NOMO-1 treated with dmso at 0.1 percent for 144 hours (cell line): Measurements from ENCODE around the gene KCTD18.
A peak's percentile ranks its signal among the peaks of the same experiment; 100 is the strongest.

ENCODE experiments used
- DNase-seq: peaks from one replicate; lab custom pipeline; 2025; ENCODE audit not compliant: unreplicated experiment; lab: John Stamatoyannopoulos, UW

Gene KCTD18

DNA sequence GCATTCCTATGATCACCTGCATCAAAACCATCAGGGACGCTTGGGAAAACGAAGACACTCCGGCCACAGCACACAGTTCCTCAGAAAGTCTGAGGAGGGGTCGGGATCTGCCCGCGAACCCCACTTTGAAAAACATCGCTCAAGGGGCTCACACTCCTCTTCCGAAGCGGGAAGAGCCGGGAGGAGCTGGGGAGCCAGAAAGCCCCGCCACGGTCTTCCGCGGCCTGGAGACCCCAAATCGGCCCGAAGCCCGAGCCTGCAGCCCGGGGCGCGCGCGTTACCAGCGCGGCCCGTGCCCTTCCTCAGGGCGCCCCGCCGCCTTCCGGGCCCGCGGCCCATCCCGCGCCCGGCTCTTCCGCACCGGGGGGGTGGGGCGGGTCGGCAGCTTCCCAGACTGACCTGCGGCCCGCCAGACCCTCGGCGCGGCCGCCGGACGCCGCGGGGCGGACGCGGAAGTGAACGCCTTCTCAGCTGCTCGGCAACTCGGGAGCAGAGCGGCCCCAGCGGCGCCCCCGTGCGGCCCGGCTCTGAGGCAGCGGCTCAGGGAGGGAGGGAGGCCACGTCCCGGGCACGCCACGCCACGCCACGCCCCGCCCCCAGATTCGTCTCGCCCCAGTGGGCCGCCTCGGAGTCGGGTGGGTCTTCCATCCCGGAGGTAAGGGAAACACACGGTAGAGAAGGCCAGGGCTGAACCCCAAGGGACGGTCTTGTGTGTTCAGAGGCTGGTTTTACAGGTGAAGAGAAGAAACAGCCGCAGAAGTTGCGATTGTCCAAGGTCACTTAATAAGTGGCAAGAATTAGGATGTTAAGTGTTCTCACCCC is at the start of gene KCTD18:
TSS of gene KCTD18 (minus strand) at position 457 of the 822 bp plus-strand sequence. CDS start 3,052 bp downstream, outside the sequence.
- DNase-seq, result peak; percentile 93

DNA sequence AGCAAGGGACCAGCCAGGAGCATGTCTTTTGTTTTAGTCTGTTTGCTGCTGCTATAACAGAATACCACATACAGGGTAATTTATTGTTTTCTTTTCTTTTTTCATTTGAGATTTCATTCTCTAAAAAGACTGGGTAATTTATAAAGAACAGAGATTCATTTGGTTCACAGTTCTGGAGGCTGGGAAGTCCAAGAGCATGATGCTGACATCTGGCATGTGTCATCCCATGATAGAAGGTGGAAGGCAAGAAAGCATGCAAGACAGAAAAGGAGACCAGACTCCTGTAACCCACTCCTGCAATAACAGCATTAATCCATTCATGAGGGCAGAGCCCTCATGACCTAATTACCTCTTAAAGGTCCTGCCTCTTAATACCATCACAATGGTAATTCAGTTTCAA is 30.9 kb upstream of the KCTD18 start:
- no peak for DNase-seq

DNA sequence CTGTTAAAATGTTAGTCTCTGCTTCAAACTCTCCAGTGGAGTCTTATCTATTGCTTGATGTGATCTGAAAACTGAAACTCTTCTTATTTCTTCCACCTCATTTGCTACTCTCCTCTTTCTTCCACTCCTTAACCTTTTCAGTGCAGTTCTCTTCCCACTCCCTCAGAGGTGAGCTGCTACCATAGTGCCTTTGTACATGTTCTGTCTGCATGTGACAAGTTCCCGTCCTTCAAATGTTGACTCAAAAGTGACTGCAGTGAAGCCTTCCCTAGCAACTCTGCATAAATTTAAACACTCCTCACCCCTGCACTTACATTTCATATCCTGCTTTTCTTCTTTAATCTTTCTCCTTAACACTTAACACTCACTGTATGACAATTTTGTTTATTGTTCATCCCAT is 28.3 kb upstream of the KCTD18 start:
- no peak for DNase-seq

DNA sequence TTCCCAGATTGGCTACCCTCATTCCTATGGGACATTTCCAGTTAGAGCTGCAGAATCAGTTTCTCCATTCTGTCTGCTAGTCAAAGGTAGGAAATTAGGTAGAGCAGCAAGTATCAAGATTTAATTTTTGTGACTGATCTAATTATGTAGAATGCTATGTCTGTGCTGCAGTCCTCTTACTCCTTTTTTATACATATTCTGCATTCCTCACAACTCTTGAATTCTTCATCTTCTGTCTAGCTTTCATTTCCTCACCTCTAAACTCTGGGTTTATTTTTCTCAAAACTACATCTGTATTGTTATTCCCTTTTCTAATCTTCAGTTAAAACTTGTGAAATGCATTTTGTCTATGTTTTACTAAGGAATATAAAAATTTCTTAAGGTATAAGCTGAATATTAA is 24.7 kb upstream of the KCTD18 start:
- DNase-seq, result no peak

DNA sequence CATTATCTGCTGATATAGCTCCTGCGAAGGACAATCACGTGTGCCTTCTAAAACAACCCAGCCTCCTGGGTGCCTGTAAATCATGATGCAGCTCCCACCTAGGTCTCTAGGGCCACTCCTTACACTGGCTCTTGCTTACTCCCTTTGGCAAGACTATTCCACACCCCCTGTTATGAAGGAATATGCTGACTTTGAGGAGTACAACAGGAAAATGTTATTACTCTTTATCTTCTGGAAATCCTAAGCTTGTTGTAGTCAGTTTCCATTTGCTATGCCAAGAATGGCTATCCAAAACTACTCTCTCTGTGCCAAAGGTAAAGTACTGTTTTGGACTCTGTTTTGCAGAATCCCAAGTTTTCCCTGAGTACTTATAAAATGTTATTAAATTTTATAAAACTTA is 23.9 kb upstream of the KCTD18 start:
- no peak for DNase-seq

DNA sequence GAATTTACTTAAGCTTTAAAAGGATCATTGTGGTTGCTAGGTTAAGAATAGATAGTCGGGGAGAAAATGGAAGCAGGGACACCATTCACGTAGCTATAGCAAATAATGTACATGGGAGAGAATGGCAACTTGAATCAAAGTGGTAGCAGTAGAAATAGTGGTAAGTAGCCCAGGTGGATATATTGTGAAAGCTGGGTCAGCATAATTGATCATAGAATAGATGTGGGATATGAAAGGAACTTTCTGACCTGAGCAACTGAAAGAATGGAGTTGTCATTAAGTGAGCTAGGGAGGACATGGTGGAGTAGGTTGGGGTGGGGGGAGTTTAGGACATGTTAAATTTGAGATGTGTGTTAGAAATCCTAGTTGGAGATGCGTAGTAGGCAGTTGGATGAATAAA is 18.4 kb upstream of the KCTD18 start:
- no peak for DNase-seq

DNA sequence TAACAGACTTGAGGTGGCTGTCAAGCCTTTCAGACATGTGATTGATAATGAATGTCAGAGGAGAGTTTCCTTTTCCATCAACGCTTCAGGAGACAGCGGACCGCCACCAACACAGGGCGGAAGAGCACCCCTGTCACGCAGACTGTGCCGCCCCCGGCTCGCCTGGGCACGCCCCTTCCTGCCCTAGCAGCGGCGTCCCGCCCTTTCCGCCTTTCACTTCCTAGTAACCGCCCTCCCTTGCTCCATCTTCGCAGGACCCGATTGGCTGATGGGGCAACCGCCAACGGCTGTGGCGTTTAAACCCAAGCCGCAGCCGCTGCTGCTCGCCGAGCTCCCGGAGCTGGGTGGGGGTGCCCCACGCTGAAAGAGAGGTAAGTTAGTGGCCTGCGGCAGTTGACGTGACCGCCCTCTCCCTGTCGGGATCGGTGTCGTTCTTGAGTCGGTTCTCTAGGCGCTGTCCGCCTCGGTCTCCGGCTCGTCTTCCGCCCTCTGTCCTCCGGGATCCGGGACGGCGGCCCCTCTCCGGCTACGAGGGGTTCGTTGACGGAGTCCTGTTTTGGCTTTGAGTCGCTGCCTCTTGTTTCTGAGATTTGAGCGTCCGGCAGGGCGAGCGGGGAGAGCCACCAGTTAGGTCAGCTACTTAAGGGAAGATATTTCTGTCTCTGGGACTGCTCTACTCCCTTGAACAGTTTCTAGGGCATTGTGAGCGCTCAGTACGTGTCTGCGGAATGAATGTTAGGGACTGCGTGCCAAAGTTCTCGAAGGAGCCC is 16.2 kb upstream of the KCTD18 start, which contains the start of gene SGO2:
TSS of gene SGO2 (plus strand) at position 326 of the 770 bp plus-strand sequence. CDS start 6,769 bp downstream, outside the sequence.
- DNase-seq, result peak; percentile 98

DNA sequence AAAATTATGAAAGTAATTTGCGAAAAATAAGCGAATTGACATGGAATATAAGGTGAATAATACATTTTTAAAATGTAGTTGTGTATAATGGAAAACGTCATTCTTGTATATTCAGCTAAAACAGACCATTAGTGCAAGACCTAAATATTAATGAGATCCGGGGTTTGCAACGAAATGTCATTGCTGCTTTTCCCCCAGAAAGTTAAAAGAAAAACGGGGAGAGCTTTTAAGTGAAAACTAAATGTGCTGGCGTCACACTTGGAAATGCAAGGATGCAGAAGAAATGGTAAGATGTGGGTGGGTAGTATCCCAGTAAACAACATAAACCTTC is 15.6 kb upstream of the KCTD18 start:
- DNase-seq, result no peak

DNA sequence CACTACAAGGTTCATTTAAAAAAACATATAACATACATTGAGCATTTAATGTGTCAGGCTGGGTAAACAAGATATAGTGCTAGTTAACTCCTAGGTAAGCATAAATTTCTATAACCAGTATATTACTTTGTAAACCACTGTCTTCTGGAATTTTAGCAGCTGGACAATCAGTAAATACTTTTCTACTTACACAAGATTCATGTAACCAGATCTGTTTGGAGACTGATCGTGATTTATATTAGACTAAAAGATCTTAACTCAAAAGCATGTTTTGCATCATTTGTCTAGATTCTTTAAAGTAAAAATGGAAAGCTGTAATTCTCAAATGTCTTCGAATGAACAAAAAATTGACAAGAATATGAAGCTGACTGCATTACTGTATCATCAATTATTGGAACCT is 15.2 kb upstream of the KCTD18 start:
- DNase-seq, result no peak

DNA sequence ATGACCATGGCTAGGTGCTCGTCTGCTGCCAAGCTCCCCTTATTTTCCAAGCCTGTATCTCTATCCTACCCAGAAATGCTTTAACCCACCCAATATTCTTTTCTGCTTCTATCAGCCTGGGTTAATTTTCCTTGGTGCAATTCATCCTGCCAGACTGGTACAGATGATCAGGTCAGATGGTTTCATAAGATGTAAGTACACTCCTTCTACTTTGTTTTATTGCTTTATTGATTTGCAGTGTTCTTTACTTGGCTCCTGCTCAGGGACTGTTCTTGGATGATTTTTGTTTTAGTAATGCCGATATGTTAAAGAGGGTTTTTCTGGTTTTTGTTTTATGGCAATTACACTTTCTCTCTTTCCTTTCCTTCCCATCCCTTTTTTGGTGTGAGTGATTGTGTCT is 13.7 kb upstream of the KCTD18 start:
- DNase-seq, result no peak

DNA sequence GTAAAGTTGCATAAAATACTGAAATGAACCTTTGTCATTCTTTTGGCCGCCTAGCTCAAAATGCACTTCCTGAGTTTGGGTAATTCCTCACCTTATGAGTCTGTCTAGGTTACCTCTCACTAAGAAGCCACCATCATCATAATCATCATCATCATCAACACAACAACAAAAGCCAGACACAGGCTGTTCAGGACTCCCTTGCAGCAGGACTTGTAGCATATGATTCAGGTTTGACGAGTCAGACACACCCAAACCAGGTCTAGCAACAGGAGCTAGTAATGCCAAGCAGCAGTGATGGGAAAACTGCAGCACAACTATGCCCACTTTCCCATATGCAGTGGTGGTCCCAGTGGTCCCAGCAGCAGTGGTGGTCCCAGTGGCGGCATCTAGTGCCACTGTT is 13.3 kb upstream of the KCTD18 start:
- no peak for DNase-seq

DNA sequence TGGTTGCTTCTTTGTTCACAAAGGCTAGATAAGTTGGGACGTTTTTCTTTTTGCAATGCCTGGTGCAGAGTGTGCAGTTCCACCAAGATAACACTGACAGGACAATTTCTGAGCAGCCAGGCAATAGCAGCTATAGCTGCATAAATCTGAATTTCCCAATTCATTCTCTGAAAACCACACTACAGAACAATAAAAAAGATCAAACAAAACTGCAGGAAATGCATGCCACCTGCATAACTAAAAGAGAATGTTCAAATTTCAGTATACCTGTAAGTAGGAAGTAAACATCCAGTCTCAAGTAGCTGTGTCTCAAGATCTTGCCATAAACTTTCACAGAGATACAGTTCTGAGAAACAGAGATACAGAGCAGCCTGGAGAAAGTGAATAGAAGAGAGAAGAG is 5.3 kb upstream of the KCTD18 start:
- DNase-seq, result no peak

DNA sequence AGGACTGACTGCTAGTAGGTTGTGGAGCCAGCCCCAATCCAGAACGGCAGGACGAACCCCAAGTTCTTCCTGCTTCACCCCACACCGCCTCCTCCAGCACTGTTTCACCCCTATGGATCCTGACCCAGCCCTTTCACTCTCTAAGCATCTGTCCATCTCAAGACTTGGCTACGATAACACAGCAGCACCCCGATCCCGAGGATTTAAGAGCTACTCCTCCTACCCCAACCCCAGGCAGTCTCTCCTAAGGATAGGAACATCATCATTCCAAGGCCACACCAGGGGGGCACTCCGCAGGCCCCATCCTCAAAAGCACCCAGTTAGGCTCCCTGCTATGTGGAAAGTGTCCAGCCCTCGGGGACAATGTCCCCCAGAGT is 645 bp downstream of the KCTD18 start:
- DNase-seq, result no peak

DNA sequence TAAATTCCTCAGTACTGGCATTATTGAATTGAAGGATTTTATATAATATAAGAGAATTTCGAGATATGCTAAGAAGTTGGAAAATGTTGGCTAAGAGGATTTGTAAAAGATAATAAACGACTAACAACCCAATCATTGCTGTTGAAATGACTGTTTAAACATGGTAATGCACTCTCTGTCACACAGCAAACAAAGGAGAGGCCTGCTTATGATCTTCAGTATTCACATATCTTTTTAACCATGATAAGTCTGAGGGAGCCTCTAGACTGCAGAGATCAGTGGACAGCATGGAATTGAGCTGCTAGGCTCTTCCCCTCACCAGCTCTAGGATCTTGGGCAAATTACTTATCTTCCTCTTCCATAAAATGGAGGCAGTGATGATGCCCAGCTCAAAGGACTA is 2.7 kb downstream of the KCTD18 start:
- no peak for DNase-seq

DNA sequence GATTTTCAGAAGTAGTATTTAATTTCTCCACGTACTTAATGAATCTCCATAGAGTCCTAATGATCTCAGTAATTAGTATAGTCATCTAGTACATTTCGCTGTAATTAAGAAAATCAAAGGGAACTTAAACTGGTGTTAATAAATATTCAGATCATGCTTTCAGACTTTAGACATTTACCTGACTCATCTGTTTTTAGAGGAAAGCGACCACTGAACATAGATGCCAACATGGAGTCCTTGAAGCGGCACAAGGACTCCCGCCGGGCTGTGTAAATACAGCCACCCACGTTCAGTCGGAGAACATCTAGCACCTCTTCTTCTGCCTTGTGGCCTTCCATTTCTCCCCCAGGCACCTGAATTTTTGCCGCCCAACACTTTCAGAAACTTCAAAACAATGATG is 3.2 kb downstream of the KCTD18 start:
- DNase-seq, result no peak

DNA sequence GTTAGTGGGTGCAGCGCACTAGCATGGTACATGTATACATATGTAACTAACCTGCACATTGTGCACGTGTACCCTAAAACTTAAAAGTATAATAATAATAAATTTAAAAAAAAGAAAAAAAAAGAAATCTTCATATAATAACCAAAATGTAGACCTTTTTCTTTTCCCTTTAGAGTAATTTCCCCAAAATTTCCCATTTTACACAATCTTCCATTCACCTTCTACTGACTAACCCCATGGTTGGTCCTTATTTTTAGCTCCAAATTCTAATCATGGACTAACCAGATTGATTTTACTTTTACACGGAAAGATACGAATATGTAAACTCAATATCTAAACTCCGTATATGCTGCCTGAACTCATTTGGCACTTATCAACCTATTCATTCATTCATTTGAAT is 7.7 kb downstream of the KCTD18 start:
- DNase-seq, result no peak

DNA sequence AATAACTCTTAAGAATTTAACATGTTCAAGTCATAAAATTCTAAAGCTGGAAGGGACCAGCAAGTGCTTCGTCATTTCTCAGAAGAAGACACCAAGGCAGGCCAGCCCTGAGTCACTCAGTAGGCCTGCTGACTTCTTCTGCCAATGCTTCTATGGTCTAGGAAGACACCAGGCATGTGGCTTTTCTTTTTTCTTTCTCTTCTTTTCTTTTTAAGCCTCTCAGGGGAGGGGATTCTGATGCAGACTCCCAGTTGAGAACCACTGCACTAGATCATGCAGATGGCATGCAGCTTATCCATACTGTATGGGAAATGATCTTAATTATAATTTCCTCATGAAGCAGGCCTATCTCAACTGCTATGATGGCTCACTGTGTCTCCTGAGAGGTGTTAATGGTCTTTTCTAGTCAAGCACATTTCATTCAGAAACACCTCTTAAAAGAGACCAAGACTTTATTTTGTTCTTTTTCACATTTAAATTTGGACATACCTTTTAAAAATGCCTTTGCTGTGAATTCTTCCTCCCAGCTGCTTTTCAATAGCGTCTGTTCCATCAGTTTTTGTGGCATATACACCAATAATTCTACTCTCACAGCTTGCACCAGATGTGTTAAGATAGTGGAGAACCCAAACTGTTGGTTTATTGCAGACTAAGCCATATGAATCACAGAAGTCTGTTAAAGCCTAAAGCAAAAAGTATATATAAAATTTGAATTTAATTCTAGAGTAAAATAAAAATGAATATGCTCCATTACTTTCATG is 11.3 kb downstream of the KCTD18 start:
- DNase-seq, result no peak

DNA sequence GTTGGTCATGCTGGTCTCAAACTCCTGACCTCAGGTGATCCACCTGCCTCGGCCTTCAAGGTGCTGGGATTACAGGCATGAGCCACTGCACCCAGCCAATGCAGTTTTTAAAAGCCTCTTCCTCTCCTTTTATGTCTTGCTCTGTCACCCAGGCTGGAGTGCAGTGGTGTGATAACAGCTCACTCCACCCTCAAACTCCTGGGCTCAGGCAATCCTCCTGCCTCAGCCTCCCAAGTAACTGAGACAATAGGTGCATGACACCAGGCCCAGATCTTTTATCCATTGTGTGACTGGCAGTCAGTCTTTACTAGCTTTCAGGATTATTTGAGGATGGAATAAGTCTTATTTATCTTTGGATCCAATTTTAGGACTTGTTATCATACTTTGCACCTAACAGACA is 13.2 kb downstream of the KCTD18 start:
- DNase-seq, result no peak

DNA sequence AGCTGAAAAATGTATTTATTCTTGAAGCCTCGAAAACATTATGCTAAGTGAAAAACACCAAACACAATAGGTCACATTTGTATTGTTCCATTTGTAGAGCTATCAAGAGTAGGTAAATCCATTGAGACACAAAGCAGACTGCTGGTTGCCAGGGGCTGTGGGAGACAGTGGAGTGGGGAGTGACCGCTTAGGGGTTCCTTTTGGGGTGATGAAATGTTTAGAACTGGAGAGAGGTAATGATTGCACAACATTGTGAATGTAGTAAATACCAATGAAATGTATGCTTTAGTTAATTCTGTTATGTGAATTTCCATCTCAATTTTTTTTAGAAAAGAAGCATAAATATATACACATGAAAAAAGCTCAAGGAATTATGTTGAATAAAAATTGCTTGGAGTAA is 15.8 kb downstream of the KCTD18 start:
- DNase-seq, result no peak

DNA sequence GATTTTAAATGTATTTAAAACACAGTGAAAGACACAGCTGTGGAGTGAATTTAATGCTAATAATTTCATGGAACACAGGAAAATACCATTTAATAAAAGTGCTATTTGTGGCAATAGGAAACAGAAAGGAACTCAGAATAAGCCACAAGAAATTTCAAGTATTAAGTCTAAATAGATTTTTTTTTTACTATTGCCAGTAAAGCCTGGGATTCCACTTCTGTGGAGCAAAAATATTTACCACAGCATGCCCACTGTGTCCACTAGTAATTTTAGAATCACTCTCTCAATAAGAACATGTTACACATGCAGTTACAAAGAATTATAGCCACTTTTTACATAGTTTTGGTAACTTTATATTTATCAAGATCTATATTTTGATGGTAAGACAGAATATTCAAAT is 17.2 kb downstream of the KCTD18 start:
- DNase-seq, result no peak

DNA sequence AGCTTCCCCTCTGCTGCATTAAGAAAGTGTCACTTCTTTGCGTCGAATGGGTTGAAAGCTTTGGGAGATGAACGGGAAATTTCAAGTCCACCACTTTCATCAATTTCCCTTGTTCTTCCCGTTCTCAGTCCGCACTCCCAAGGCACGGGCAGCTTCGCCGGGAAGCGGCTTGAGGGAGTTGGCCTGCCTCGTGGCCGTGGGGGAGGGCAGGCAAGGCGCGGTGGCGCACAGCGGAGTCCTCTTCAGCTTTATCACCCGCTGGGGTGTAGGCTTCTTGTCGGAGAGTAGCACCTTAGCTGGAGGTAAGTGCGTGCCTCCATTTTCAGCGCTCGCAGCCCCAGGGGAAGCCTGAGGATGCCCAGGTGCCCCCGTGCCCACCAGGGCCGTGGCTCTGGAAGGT is 19.9 kb downstream of the KCTD18 start:
- DNase-seq, result no peak

DNA sequence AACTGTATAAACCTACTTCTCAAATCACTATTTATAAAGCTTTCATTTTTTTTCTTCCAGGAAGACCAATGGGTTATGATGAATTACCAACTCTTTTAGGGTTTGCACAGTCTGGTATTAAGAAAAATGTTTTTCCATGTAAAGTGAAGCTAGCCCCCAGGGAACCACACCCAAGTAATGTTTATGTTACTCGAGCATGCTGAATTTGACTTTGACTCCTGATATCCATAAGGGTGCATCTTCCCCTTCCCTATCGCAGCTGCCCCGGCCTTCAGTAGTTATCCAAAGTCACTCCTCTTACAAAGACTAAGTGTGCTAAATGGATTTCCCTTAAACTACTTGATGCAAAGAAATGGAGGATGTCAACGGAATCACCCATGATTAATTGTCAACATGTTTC is 21.7 kb downstream of the KCTD18 start:
- DNase-seq, result no peak
